Suppressor macrophage treated with lipopolysaccharide for 1 hour (primary cell): Measurements from ENCODE around the gene TMCC3.
A peak's percentile ranks its signal among the peaks of the same experiment; 100 is the strongest.
"Not testable (repeated sequence)": the region's sequence is repeated elsewhere in the genome, so short reads cannot be mapped to it uniquely, and the experiment has no call there.

Experiments
- DNase-seq, 3 donors: peaks; one replicate each; pipeline ENCODE4 v3.0.0-alpha.2; 2020 to 2022

Gene TMCC3

DNA sequence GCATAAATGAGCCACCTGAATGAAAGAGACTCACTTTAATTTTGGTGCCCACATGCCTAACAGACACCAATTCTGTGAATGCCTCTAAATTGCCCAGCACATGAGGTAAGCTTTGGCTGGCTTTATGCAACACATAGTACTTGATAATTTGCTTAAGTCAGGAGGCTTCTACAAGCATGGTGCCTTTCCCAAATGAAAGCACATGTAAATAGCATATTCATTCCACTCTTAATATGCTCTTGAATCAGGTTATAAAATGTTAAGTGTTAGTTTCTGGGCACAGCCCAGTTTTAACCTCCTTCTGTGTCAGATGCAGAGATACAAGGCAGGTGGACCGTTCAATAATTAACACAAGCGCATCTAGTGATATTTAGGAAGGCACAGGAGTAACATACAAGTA lies 15.6 kb downstream of the TMCC3 start:
- DNase-seq, result no peak

- DNase-seq, result no peak
Observed at GRCh38 chr12:94633401-94633800, 17.0 kb downstream of the TMCC3 start.

DNA sequence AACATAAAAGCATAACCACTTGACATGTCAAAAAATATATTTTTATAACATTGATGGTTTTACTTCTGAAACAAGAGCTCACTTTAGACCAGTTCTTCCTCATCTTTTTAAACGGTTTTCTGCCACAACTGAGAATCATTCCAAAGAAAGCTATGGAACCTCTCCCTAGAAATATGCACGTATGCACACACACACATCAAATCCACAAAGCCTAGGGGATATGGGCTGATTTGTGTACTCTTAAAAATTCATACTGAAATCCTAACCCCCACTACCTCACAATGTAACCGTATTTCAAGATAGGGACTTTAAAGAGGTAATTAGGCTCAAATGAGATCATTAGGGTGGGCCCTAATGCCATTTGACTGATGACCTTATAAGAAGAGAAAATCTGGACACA lies 19.3 kb downstream of the TMCC3 start:
- DNase-seq, result no peak

- DNase-seq, result no peak
Observed at GRCh38 chr12:94628819-94629472, 21.4 kb downstream of the TMCC3 start.

DNA sequence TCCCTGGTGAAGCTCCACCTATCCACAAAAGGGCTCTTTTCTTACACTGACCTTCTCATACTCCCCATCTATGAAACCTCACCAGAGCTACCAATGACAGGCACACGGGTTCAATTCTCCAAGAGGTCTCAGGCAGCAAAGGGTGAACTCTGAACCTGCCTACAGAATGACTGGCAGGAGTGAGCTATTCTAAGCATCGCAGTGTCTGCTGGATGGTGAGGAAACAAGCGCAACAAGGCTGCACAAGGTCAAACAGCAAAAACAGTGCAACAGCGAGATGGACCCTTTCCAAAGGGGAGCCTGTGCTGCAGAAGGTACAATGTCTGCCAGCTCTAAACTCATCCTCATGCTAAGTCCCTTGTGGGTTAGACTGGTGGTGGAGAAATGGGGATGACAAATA lies 22.0 kb downstream of the TMCC3 start:
- DNase-seq, result no peak

- no peak for DNase-seq
Observed at GRCh38 chr12:94625531-94625930, 24.8 kb downstream of the TMCC3 start.

- DNase-seq, result no peak
Observed at GRCh38 chr12:94623161-94623920, 27.0 kb downstream of the TMCC3 start.

- DNase-seq, result no peak
Observed at GRCh38 chr12:94622475-94622874, 27.9 kb downstream of the TMCC3 start.

DNA sequence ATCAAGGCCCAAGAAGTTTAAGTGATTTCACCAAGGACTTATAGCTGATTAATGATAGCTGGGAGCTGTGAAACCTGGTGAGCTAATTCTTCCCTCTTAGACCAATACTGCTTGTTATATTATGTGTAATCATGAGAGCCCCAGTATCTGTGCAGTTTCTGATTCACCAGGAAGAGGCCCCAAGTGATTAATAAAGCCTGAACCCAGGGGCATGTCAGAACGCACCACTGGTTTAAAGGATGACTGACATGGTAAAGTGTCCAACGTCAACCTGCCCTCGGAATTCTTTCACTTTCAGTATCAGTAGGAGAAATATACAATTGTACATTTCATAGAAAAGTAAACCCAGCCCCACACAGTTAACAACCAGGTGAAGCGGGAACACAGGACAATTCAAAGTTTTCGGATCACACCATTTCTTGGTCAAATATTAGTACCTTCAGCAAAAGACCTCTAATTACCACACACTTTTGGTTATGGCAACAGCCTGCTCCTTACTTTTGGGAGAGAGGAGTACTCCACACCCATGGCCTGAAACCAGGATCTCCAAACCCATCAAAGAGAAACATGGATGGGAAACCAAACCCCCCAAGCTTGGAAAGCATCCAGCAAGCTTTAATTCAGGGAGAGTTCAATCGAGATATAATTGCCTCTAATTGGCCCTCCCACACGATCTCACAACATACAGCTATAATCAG lies 28.5 kb downstream of the TMCC3 start:
- peak; percentile 72 to 86 (median 76) for DNase-seq

DNA sequence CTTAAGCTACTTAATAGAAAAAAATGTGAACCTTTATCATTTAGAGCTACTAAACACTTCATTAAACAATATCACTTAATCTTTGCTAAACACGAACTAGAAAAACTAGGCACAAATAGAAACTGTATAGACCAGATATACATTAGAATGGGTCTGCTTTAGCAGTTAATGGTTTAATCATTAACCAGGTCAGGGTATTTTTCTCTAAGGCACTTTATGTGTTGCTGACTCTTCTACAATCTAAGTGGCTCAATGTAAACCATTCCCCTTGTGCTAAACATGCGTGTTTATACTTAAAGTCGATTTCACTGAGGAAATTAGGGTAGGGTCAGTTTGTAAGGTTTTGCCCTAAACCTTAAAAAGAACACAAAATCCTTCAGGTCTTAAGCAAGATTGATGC lies 29.7 kb downstream of the TMCC3 start:
- DNase-seq, result no peak

DNA sequence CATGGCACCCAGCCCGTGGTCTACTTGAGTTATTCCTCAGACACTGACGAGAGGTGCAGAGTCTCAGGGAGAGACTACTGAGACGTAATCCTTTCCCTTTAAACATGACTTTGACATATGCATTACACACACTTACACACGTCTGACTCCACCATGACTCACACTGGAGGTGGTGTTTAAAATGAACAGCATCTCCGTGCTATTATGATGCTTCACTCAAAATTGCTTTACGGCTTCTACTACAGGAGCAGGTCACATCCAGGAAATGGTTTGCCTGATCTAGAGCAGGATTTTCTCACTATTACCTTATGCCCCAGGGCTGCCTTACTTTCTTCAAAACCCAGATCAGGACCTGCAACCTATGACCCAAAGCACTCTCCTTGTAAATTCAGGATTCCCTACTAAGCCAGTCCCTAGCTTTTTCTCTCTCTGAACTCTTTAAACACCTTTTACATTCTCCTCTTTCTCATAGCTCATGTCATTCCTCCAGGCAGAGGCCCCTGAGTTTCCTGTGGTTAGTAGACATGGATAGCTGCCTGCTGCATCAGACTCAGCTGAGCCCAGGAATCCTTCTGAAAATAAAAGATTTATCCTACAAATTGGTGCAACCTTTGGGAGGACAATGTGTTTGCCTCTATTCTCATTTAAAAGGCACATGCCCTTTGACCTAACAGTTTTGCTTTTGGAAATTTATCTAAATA lies 31.2 kb downstream of the TMCC3 start:
- DNase-seq, result peak; percentile 38 to 65 (median 56)

DNA sequence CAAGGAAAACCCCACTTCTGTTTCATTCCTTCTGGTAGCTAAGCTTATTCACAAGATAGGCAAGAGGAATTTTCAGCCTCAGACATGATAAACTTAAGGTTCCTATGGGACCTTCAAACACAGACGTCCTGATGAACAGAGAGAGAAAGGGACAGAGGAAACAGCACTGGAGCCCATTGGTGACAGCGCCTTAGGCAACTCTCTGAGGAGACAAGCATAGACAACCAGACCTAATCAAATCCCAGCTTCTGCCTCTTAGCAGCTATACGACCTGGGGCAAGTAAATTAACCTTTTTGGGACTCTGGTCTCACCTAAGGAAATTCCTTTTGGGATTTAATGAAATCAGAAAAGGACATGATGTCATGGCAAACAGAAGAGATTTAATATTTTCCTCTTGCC lies 33.3 kb downstream of the TMCC3 start:
- no peak for DNase-seq

DNA sequence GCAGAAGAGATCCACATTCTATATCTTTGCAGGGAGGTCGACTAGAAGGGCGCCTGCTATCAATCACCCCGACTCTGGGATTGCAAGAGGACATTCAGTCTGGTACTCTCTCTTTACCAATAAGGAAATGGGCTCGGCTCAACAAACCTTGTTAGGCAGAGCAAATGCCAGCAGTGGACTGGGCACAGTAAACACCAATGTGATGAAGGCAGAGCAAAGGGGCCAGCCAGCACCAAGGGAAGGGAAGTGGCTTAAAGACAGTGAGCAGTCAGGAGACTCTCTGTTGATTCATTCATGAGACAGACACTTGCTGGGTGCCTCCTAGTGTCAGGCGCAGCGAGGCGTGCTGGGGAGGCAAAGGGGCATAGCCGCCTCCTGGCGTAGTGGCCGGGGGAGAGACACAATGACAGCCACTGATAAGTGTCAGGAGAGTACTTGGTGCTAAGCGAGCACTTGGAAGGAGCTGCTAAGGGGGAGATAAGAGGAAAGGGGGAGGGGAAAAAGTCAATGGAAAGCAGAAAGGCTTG lies 34.1 kb downstream of the TMCC3 start:
- peak in 1 of 3 donors; percentile 6 for DNase-seq

GRCh38 chr12:94615260-94616181 lies 34.8 kb downstream of the TMCC3 start:
- DNase-seq, result peak; percentile 55 to 79 (median 64)

DNA sequence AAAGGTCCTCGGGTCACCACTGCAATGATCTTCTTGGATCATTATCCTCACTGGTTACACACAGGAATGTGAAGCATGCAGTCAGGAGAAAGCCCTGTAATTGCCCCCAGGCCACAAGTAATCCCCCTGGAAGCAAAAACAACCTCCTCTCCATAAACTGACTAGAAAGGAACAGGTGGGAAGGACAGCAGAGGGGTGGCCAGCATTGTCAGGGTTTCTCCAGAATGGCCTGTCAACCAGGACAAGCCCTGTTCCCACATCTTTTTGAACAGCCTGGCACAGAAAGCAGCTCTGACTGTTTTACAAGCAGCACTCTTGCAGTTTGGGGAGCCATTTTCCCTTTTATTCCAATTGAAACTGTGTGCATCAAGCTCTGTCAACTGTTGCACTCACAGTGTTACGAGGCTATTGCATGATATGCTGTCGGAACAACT lies 36.1 kb downstream of the TMCC3 start:
- DNase-seq, result no peak

DNA sequence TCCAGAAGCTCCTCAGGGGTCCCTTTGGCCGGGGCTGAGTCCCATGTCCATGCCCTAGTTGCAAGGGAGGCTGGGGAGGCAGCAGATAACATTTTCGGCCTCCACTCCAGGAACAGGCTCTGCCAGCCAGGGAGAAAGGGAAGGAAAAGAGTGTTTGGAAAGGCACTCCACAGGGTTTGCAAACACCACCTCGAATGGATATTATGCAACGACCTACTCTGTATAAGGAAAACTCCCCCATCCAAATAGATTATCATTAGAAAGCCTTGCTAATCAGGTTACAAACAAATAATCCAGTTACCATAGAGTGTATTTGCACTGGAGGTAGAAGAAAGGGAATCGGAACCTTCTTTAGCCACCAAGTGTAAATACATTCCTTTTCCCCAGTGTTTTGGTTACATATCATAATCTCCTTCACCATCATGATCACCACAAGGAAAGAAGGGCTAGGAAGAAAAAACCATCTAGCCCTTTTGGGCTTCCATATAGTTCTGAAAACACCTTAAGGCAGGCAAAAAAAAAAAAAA lies 40.4 kb downstream of the TMCC3 start:
- DNase-seq, result no peak

DNA sequence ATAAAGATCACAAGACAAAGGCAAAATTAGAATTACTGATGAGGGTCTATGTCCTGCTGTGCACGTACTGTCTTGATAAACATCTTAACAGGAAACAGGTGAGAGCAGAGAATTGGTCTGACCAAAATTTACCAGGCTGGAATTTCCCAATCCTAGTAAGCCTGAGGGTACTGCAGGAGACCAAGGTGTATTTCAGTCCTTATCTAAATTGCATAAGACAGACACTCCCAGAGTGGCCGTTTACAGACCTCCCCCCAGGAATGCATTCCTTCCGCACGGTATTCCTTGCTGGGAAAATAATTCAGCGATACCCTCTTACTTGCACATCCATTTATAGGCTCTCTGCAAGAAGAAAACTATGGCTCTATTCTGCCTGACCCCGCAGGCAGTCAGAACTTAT lies 43.5 kb downstream of the TMCC3 start:
- DNase-seq, result not testable (repeated sequence)

GRCh38 chr12:94604366-94604698 lies 46.0 kb downstream of the TMCC3 start:
- DNase-seq, result no peak

DNA sequence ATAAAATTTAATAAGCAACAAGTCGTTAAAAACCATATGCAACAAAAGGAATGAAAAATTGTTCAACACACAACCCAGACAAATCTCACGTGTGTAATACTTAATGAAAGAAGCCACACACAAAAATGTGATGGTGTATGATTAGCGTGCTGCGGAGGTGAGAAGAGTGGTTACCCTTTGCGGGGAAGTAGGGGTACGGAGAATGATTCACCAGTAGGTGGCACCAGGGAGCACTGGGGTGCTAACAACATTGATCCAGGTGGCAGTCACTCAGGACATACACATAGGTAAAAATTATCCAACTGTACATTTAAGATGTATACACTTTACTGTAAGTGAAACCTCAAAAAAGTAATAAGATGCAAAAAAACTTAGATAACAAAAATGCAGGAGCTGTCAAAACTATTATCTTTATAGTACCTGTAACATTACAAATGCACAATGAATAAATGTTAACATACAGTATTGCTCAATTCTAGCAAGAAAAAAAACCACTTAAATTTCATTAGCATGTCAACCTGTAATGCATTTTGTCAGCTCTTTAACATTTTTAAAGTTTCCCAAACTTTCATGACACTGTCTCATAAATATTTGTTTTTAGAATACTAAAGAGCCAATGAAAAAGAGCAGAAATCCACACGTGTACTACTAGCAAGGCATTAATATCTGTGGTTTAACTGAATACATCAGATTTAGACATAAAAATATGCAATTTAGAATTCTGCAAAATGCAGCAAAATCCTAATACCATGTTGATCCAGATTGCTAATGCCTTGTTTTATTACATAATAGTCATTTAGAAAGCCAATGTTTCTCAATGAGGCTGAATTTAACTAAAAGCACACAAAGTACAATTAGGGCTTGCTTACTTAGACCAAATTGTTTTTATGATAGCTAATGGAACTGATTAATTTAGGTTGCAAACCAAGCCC lies 46.7 kb downstream of the TMCC3 start:
- peak; percentile 53 to 80 (median 65) for DNase-seq

DNA sequence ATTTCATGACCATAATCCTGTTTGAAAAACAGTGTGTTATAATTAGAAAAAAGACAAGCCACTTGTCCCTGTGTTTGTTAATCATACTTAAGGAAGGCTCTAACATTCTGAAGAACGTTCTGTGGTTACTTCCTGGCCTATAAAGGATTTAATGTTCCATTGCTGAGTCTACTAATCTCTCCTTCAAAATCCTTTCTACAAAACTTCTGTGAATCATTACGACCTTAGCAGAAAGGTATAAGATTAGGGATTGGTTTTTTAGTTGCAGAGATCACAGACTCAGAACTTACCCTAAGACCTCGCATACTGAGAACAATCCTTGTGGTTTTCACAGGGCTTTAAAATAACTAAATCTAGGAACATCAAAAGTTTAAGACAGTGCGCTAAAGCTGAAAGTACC lies 48.3 kb downstream of the TMCC3 start:
- no peak for DNase-seq

GRCh38 chr12:94601307-94601706 lies 49.0 kb downstream of the TMCC3 start:
- peak in 1 of 3 donors; percentile 8 for DNase-seq
